Right ventricle myocardium superior (tissue), 1 donor: ENCODE data around the gene FBF1. TPM values are rescaled to one million over a fixed set of nuclear protein-coding genes. Genes with fewer than 3 reads are reported as not detected.
A peak's percentile ranks its signal among the peaks of the same experiment; 100 is the strongest.
"Not testable (repeated sequence)": the region's sequence is repeated elsewhere in the genome, so short reads cannot be mapped to it uniquely, and the experiment has no call there.

Experiments
- ATAC-seq: fragments of 200-7000 bp; cut with Tn5 transposase; one replicate; pipeline ENCODE4 v1.9.1; 2020; ENCODE audit warnings: mild to moderate bottlenecking; ENCODE audit not compliant: poor library complexity
- DNase-seq: peaks from one replicate; pipeline ENCODE4 v3.0.0-alpha.2; 2020
- intact Hi-C: fragments of 100-400 bp; cut with DNase I; formaldehyde crosslinking; loops from one replicate; pipeline ENCODE4 v1.11.2; 2022
- total RNA-seq: library from RNA; stranded (reverse); fragmentation: NEBNext Ultra II Directional; extraction: Animal tissue kit (Norgen Biotek cat#: 25700); gene quantifications from one replicate; pipeline ENCODE4 v1.2.1, GENCODE V29; 2021
- donor health status: DM: no; HTN: yes; CAD: no; lungs with severe emphysema.

The FBF1 gene
- total RNA-seq, 1 donor from 2014 or later: 4.7 TPM

DNA sequence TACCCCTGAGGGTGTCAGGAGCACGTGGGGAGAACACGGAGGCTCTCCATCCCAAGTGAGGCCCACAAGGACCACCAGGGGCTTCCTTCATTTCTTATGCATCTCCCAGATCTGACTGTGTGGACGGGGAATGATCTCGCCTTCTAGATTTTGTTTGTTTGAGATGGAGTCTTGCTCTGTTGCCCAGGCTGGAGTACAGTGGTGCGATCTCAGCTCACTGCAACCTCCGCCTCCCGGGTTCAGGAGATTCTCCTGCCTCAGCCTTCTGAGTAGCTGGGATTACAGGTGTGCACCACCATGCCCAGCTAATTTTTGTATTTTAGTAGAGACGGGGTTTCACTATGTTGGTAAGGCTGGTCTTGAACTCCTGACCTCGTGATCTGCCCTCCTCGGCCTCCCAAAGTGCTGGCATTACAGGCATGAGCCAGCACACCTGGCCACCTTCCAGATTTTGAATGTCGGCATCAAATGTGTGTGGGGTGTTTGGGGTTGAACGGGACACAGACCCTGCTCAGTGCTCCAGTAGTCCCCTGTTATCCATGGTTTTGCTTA is 72.0 kb downstream of the FBF1 start:
- DNase-seq, intact Hi-C loops, ATAC-seq: not testable (repeated sequence)

DNA sequence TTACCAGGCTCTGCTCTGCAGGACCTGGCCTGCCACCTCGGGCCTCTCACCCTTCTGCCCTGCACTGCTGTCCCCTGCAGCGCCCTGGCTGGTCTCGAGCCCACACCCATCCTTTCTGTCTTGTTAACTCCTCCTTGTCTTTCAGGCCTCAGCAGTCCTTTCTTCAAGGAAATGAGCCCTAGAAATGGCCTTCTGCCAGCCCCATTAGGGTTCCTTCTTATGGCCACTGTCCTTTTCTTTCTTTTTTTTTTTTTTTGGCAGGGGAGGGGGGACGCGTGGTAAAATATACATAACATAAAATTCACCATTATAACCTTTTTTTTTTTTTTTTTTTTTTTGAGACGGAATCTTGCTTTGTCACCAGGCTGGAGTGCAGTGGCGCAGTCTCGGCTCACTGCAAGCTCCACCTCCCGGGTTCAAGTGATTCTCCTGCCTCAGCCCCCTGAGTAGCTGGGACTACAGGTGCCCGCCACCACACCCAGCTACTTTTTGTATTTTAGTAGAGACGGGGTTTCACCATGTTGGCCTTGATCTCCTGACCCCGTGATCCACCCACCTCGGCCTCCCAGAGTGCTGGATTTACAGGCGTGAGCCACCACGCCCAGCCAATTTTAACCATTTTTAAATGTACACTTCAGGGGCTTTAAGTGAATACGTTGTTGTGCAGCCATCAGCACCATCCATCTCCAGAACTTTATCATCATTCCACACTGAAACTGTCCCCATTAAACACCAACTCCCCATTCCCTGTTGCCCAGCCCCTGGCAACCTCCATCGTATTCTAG is 75.2 kb downstream of the FBF1 start:
- DNase-seq, intact Hi-C loops, ATAC-seq: not testable (repeated sequence)

DNA sequence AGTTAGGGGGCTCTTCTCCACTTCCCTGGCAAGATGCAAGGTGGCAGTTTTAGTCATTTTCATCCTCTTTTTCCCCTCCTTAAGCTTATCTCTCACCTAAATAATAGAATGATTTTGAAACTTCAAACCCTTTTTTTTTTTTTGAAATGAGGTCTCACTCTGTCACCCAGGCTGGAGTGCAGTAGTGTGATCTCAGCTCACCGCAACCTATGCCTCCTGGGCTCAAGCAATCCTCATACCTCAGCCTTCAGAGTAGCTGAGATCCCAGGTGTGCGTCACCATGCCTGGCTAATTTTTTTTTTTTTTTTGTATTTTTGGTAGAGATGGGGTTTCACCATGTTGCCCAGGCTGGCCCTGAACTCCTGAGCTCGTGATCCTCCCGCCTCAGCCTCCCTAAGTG is 76.0 kb downstream of the FBF1 start:
- not testable (repeated sequence) for ATAC-seq

DNA sequence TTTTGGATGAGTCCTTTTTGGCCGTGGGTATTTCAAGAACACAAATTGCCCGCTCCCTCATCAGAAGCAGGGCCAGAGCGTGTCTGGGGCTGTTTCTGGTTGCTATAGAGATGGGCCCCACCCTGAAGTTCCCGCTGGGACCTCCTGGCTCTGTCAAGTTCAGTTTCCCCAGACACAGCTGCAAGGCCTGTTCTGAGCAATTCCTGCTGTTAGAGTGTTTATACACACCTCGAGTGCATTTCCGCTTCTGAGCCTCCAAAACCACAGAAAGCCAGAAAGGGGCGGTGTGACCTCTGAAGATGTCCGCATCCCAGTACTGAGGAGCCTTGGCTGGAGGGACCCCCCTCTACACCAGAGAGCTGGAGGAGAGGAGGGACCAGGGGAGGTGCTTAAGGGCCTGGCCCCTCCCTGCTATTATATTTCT is 76.4 kb downstream of the FBF1 start:
- DNase-seq: peak; percentile 83
- intact Hi-C loops: no loop called here
- peak; percentile 83 for ATAC-seq

More for the DNA sequence above, 76.0 kb downstream of the FBF1 start:
- intact Hi-C loops, DNase-seq: not testable (repeated sequence)

DNA sequence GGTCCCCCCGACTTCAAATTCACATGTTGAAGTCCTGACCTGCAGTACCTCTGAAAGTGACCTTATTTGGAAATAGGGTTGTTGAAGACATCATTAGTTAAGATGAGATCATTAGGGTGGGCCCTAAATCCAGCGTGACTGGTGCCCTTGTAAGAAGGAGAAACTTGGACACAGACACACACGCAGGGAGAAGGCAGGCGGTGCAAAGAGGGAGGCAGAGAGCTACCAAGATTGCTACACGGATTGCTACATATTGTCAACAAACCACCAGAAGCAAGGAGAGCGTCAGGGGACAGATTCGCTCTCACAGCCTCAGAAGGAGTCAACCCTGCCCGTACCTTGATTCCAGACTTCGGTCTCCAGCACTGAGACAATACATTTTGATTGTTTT is 78.9 kb downstream of the FBF1 start:
- intact Hi-C loops: no loop called here
- DNase-seq (no peak), ATAC-seq (peak; percentile 20)

Other genes starting within 250 kb of the FBF1 start
- 9.4 TPM for gene ITGB4, start 219.6 kb downstream of the FBF1 start, total RNA-seq
- gene GALK1, start 175.8 kb downstream of the FBF1 start, total RNA-seq: 23.3 TPM
- gene UNK, start 156.2 kb downstream of the FBF1 start, total RNA-seq: 14.3 TPM
- 10.6 TPM for gene UNC13D, start 96.6 kb downstream of the FBF1 start, total RNA-seq
- 145 TPM for gene WBP2, start 85.7 kb downstream of the FBF1 start, total RNA-seq
- 33.4 TPM for gene TRIM47, start 62.5 kb downstream of the FBF1 start, total RNA-seq
- gene TRIM65, start 44.1 kb downstream of the FBF1 start, total RNA-seq: 9.1 TPM
- 113 TPM for gene MRPL38, start 36.2 kb downstream of the FBF1 start, total RNA-seq
- 83.6 TPM for gene ACOX1, start 38.1 kb upstream of the FBF1 start, total RNA-seq
- gene TEN1, start 38.2 kb upstream of the FBF1 start, total RNA-seq: 7.6 TPM
- gene CDK3, start 59.8 kb upstream of the FBF1 start, total RNA-seq: 1.8 TPM
- 0.08 TPM for gene EVPL, start 86.3 kb upstream of the FBF1 start, total RNA-seq
- 57.9 TPM for gene SRP68, start 131.5 kb upstream of the FBF1 start, total RNA-seq
- not detected for gene GALR2, start 133.7 kb upstream of the FBF1 start, total RNA-seq
- not detected for gene ZACN, start 138.1 kb upstream of the FBF1 start, total RNA-seq
- gene EXOC7, start 162.7 kb upstream of the FBF1 start, total RNA-seq: 74.7 TPM
- not detected for gene FOXJ1, start 200.2 kb upstream of the FBF1 start, total RNA-seq